A549 (cell line): ENCODE measurements around the gene EMID1.

Source experiments
- CTCF ChIP-seq: fragments of >200 bp; sonication (Bioruptor Twin); formaldehyde crosslinking; IDR thresholded peaks from 3 replicates; pipeline ENCODE4 v1.5.1; 2016
- EP300 ChIP-seq, 2 experiments: fragments of >200 bp; sonication (Bioruptor Twin); formaldehyde crosslinking; IDR thresholded peaks; 2 replicates in 1 of 2; 3 replicates in 1 of 2; pipeline ENCODE4 v1.6.1; 2016 to 2017
- POLR2A ChIP-seq: IDR thresholded peaks from 2 replicates; pipeline ENCODE4 v1.6.1; 2012; ENCODE audit warnings: mild to moderate bottlenecking, low read length
- RCOR1 ChIP-seq: fragments of 150-350 bp; IDR thresholded peaks from 2 replicates; pipeline ENCODE4 v1.6.1; 2014; ENCODE audit warnings: antibody characterized with exemption, low read length, low read depth

- TF ChIP-seq RCOR1, result no peak
- no peak for TF ChIP-seq EP300 (IDR thresholded peaks at IDR 0.05)
- TF ChIP-seq CTCF, result no peak
- no peak for TF ChIP-seq POLR2A
Measured at GRCh38 chr22:29163808-29164207, 41.9 kb upstream of the EMID1 start.
